Measurements from ENCODE around the gene CHRNB1.

Gene CHRNB1

DNA sequence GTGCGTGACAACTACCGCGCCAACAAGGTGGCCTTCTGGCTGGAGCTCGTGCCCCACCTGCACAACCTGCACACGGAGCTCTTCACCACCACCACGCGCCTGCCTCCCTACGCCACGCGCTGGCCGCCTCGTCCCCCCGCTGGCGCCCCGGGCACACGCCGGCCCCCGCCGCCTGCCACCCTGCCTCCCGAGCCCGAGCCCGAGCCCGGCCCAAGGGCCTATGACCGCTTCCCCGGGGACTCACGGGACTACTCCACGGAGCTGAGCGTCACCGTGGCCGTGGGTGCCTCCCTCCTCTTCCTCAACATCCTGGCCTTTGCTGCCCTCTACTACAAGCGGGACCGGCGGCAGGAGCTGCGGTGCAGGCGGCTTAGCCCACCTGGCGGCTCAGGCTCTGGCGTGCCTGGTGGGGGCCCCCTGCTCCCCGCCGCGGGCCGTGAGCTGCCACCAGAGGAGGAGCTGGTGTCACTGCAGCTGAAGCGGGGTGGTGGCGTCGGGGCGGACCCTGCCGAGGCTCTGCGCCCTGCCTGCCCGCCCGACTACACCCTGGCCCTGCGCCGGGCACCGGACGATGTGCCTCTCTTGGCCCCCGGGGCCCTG is 27.7 kb upstream of the CHRNB1 start:
- Histone ChIP-seq H3K4me2 (ENCODE audit: low read length) (no peak overlapping the region), H3K9ac (ENCODE audit: low read depth, low read length) (no peak overlapping the region), H3K36me3 (ENCODE audit: insufficient read depth, low read length) (peaks cover 5% of the 10 kb centered on the region), H3K27me3 (ENCODE audit: control insufficient read depth, insufficient read depth, low read length) (no peaks in the 10 kb centered on the region), H3K4me3 (ENCODE audit: low read length) (no peak overlapping the region), H3K9me3 (replicated peaks; ENCODE audit: low read length) (no peaks in the 10 kb centered on the region), H3K4me1 (ENCODE audit: control insufficient read depth, insufficient read depth, low read length) (peaks cover 11% of the 10 kb centered on the region)

DNA sequence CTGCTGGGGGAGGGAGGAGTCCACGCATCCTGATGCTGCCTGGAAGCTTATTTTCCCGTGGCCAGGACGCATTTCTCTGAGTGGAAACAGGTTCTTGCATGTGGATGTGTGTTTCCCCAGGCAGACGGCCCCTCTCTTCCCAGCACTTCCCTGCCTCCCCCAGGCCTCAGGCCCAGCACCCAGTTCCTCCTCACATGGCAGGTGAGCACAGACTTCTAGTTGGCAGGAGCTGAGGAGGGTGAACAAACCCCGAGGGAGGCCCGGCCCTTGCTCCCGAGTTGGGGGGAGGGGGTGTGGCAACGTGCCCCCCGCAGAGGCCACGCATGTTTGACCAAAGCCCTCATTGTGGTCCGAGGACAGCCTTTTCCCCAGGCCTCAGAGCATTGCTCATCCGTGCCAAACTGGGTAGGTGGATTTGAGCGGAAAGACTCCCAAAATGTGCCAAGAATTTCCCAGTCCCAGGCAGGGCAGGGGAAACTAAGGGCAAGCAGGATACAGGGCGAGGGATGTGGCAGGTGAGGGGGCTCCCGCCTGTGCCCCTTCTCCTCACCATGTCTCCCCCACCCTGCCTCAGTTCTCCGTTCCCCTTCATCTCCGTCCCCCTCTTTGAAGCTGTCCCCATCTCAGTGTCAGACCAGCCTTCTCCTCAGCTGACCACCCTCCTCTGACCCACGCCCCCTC is 26.2 kb upstream of the CHRNB1 start:
- Histone ChIP-seq H3K4me2 (ENCODE audit: low read length) (no peak overlapping the region), H3K9ac (ENCODE audit: low read depth, low read length) (no peak overlapping the region), H3K36me3 (ENCODE audit: insufficient read depth, low read length) (peaks cover 5% of the 10 kb centered on the region), H3K4me3 (ENCODE audit: low read length) (no peak overlapping the region), H3K9me3 (replicated peaks; ENCODE audit: low read length) (no peaks in the 10 kb centered on the region), H3K4me1 (ENCODE audit: control insufficient read depth, insufficient read depth, low read length) (peaks cover 2% of the 10 kb centered on the region), H3K27me3 (ENCODE audit: control insufficient read depth, insufficient read depth, low read length) (no peaks in the 10 kb centered on the region)

DNA sequence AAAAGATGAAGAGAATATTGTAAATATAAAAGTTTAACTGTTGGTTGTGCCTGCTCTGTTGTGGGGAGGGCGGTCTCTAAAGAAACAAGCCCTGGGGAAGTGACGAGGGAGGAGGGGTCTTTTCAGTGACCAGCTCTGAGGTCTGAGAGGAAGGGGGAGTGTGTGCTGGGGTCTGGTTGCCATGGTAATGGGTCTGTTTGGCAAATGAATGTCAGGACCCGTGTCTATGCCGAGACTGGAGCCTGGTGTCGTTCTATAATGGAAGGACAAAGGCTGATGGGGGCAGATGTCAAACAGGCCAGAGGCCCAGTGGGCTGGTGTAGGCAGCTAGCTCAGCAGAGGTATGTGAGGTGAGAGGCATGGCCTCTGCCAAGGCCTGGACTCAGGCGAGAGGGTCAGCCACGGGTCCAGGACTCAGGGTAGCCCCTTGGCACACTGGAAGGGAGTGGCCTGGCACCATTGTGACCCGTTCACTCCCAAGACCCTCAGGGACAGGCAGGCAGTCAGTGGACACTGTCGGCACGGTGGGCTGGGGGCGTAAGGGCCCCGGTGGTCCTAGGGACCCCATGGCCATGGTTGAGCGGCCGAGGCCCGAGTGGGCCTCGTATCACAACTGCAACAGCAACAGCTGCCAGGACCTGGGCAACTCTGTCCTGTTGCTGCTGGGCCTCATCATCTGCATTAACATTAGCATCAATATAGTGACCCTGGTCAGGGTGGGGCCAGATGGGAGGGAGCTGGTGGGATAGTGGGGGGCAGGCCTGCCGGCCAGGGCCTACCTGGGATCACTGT is 24.8 kb upstream of the CHRNB1 start, which contains the start of gene SPEM1:
TSS of gene SPEM1 (plus strand) at position 506 of the 792 bp plus-strand sequence. CDS start at position 567, 61 bp downstream.
- no peak within 1 kb of the TSS for H3K9ac ChIP-seq (ENCODE audit: low read depth, low read length)

DNA sequence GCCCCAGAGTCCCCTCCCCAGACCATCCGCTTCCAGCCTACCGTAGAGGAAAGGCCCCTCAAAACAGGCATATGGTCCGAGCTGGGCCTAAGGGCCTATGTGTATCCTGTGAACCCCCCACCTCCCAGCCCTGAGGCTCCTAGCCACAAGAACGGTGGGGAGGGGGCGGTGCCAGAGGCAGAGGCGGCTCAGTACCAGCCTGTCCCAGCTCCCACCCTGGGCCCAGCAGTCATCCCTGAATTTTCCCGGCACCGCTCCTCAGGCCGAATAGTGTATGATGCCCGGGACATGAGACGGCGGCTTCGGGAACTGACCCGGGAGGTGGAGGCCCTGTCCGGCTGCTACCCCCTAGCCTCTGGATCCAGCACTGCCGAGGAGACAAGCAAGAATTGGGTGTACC is 23.7 kb upstream of the CHRNB1 start:
- no peak overlapping the region for H3K4me3 ChIP-seq (ENCODE audit: low read length)
- H3K4me1 ChIP-seq (ENCODE audit: control insufficient read depth, insufficient read depth, low read length), result no peaks in the 10 kb centered on the region

More for the DNA sequence above, 24.8 kb upstream of the CHRNB1 start, which contains the start of gene SPEM1:
- Histone ChIP-seq H3K36me3 (ENCODE audit: insufficient read depth, low read length) (peaks cover 5% of the 10 kb centered on the region), H3K4me3 (ENCODE audit: low read length) (no peak within 1 kb of the TSS), H3K27me3 (ENCODE audit: control insufficient read depth, insufficient read depth, low read length) (peaks cover 3% of the 10 kb centered on the region), H3K4me1 (ENCODE audit: control insufficient read depth, insufficient read depth, low read length) (no peaks in the 10 kb centered on the region), H3K9me3 (replicated peaks; ENCODE audit: low read length) (no peaks in the 10 kb centered on the region), H3K4me2 (ENCODE audit: low read length) (no peak within 1 kb of the TSS)

DNA sequence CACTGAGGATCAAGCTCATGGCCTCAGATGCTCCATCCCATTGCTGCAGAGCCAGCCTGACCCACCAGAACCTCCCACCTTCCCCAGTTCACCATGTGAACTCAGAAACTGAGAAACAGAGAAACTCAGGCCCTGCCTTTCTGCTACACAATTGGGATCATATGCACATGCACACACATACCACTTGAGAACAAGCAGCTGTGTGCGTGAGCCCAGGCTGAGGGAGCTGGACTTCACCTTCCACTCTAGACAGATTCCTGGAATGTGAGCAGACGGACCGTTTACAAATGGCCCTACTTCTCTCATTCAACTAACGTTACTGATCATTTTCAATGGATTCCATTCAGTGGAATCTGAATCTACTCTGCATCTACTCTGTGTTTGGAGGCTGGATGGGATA is 21.2 kb upstream of the CHRNB1 start:
- H3K4me1 ChIP-seq (ENCODE audit: control insufficient read depth, insufficient read depth, low read length), result no peaks in the 10 kb centered on the region
- H3K9ac ChIP-seq (ENCODE audit: low read depth, low read length), result no peak overlapping the region
- H3K9me3 ChIP-seq (replicated peaks; ENCODE audit: low read length), result no peaks in the 10 kb centered on the region
- peaks cover 6% of the 10 kb centered on the region for H3K27me3 ChIP-seq (ENCODE audit: control insufficient read depth, insufficient read depth, low read length)
- no peak overlapping the region for H3K4me3 ChIP-seq (ENCODE audit: low read length)
- H3K36me3 ChIP-seq (ENCODE audit: insufficient read depth, low read length), result no peaks in the 10 kb centered on the region
- H3K4me2 ChIP-seq (ENCODE audit: low read length), result no peak overlapping the region

More for the DNA sequence above, 23.7 kb upstream of the CHRNB1 start:
- H3K9me3 ChIP-seq (replicated peaks; ENCODE audit: low read length), result no peaks in the 10 kb centered on the region
- H3K36me3 ChIP-seq (ENCODE audit: insufficient read depth, low read length), result no peaks in the 10 kb centered on the region
- peaks cover 6% of the 10 kb centered on the region for H3K27me3 ChIP-seq (ENCODE audit: control insufficient read depth, insufficient read depth, low read length)
- no peak overlapping the region for H3K4me2 ChIP-seq (ENCODE audit: low read length)
- no peak overlapping the region for H3K9ac ChIP-seq (ENCODE audit: low read depth, low read length)

DNA sequence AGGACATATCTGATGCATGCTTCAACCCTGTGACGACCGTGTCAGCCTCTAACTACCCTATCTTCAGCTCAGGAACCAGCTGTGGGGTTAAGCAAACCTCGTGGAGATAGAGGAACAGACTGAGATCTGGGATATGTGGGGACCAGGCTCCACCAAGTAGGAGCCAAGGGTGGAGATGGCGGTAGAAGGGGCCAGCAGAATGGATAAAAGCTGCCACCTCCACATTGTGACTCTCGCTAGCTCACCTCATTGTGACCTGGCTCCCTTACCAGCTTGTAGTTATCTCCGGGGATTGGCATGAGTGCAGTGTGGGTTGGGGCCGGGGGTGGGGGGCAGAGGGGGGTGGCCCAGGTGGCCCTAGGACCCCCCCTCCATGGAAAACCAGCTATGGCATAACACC is 19.5 kb upstream of the CHRNB1 start, which contains the start of gene SPEM2:
TSS of gene SPEM2 (plus strand) at position 301 of the 400 bp plus-strand sequence. CDS start at position 374, 73 bp downstream.
- H3K27me3 ChIP-seq (ENCODE audit: control insufficient read depth, insufficient read depth, low read length), result peaks cover 6% of the 10 kb centered on the region
- no peak within 1 kb of the TSS for H3K4me3 ChIP-seq (ENCODE audit: low read length)
- H3K9ac ChIP-seq (ENCODE audit: low read depth, low read length), result no peak within 1 kb of the TSS
- H3K36me3 ChIP-seq (ENCODE audit: insufficient read depth, low read length), result no peaks in the 10 kb centered on the region
- no peaks in the 10 kb centered on the region for H3K4me1 ChIP-seq (ENCODE audit: control insufficient read depth, insufficient read depth, low read length)
- H3K9me3 ChIP-seq (replicated peaks; ENCODE audit: low read length), result no peaks in the 10 kb centered on the region
- no peak within 1 kb of the TSS for H3K4me2 ChIP-seq (ENCODE audit: low read length)

DNA sequence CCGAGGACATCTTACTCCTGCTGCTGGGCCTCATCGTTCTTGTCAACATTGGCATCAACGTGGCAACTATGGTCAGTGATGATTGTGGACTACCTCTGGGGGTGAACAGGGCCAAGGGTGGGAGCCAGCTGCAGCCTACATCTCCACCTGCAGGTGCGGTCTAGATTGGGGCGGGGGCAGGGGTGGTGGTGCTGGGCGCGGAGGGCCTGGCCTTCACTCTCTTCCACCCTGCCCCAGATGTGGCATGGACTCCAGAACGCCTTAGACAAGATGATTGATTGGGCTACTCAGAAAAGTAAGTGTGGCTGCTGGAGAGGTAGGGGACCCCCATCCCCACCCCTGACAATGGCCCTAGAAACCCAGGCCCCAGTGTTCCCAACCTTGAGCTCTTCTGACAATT is 19.1 kb upstream of the CHRNB1 start:
- no peaks in the 10 kb centered on the region for H3K9me3 ChIP-seq (replicated peaks; ENCODE audit: low read length)
- H3K27me3 ChIP-seq (ENCODE audit: control insufficient read depth, insufficient read depth, low read length), result peaks cover 6% of the 10 kb centered on the region
- H3K4me3 ChIP-seq (ENCODE audit: low read length), result no peak overlapping the region
- no peak overlapping the region for H3K4me2 ChIP-seq (ENCODE audit: low read length)
- no peaks in the 10 kb centered on the region for H3K4me1 ChIP-seq (ENCODE audit: control insufficient read depth, insufficient read depth, low read length)
- H3K36me3 ChIP-seq (ENCODE audit: insufficient read depth, low read length), result no peaks in the 10 kb centered on the region
- H3K9ac ChIP-seq (ENCODE audit: low read depth, low read length), result no peak overlapping the region

DNA sequence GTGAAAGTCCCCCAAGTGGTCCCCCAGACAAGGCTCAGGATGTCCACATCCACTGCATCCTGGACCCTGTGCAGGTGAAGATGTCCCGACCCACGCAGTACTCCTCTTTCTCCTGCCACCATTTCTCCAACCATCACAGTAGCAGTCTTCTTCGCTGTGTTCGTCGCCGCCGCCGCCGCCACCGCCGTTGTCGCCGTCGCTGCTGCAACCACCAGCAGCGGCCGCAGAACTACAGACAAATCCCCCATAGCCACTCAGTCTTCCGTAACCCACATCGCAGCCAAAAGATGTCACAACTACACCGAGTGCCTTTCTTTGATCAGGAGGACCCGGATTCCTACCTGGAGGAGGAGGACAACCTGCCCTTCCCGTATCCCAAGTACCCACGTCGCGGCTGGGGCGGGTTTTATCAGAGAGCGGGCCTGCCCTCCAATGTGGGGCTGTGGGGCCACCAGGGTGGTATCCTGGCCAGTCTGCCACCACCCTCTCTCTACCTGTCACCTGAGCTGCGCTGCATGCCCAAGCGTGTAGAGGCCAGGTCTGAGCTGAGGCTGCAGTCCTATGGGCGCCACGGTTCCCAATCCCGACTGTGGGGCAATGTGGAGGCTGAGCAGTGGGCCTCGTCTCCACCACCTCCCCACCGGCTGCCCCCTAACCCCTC is 18.5 kb upstream of the CHRNB1 start:
- Histone ChIP-seq H3K9ac (ENCODE audit: low read depth, low read length) (no peak overlapping the region), H3K4me3 (ENCODE audit: low read length) (no peak overlapping the region), H3K4me1 (ENCODE audit: control insufficient read depth, insufficient read depth, low read length) (no peaks in the 10 kb centered on the region), H3K36me3 (ENCODE audit: insufficient read depth, low read length) (no peaks in the 10 kb centered on the region), H3K9me3 (replicated peaks; ENCODE audit: low read length) (no peaks in the 10 kb centered on the region), H3K27me3 (ENCODE audit: control insufficient read depth, insufficient read depth, low read length) (peaks cover 6% of the 10 kb centered on the region), H3K4me2 (ENCODE audit: low read length) (no peak overlapping the region)

DNA sequence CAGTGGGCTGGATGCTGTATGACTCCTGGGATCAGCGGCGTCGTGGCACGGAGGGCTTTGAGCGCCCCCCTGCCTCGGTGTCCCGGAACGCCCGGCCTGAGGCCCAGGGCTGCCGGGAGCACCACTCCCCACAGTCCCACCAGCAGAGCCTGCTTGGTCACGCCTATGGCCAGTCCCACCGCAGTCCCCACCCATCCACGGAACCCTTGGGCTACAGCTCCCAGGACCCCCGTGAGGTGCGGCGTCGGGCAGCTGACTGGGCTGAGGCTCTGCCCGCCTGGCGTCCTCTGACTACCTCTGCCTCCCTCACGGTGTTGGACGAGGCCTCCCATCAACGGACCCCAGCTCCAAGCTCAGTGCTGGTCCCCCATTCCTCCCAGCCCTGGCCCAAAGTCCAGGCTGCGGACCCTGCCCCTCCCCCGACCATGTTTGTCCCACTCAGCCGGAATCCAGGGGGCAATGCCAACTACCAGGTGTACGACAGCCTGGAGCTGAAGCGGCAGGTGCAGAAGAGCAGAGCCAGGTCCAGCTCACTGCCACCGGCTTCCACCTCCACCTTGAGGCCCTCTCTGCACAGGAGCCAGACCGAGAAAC is 17.9 kb upstream of the CHRNB1 start:
- Histone ChIP-seq H3K9ac (ENCODE audit: low read depth, low read length) (no peak overlapping the region), H3K4me1 (ENCODE audit: control insufficient read depth, insufficient read depth, low read length) (no peaks in the 10 kb centered on the region), H3K36me3 (ENCODE audit: insufficient read depth, low read length) (no peaks in the 10 kb centered on the region), H3K4me3 (ENCODE audit: low read length) (no peak overlapping the region), H3K4me2 (ENCODE audit: low read length) (no peak overlapping the region), H3K27me3 (ENCODE audit: control insufficient read depth, insufficient read depth, low read length) (peaks cover 6% of the 10 kb centered on the region), H3K9me3 (replicated peaks; ENCODE audit: low read length) (no peaks in the 10 kb centered on the region)

DNA sequence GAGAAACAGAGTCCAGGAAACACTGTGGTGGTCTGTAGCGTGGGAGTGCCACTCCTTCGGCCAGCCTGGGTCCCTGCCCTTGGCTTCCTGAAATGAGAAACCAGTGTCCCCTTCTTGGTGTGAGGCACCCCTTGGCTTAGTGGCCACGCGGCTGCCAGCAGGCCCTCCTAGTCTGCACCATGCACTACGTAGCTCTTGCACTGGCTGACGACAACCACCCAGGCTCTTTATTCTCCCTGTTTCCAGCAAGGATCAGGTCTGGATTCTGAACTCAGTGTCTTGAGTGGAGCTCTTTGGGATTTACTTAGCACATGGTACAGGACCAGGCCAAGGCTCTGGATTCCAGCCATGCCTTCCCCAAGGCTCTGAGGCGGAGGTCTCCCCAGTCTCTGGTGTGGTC is 17.3 kb upstream of the CHRNB1 start:
- Histone ChIP-seq H3K27me3 (ENCODE audit: control insufficient read depth, insufficient read depth, low read length) (peaks cover 6% of the 10 kb centered on the region), H3K4me3 (ENCODE audit: low read length) (no peak overlapping the region), H3K36me3 (ENCODE audit: insufficient read depth, low read length) (no peaks in the 10 kb centered on the region), H3K4me2 (ENCODE audit: low read length) (no peak overlapping the region), H3K9me3 (replicated peaks; ENCODE audit: low read length) (no peaks in the 10 kb centered on the region), H3K4me1 (ENCODE audit: control insufficient read depth, insufficient read depth, low read length) (no peaks in the 10 kb centered on the region), H3K9ac (ENCODE audit: low read depth, low read length) (no peak overlapping the region)

DNA sequence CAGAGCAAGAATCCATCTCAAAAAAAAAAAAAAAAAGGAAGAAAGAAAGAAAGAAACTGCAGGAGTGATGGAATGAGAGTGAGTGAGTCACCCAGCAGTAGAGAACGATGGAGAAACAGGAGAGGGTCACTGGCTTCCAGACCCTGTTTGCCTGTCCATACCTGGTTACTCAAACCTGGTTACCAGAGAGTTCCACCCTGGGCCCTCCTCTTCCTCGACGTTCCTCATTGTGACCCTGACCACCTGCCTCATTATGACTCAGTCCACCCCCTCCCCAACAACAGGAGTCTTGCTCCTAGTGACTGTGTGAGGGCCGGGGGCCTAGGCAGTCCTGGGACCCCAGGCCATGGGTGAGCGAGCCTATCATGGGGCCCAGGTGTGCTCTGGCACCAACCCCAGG is 16.3 kb upstream of the CHRNB1 start, which contains the start of gene SPEM3:
TSS of gene SPEM3 (plus strand) at position 301 of the 400 bp plus-strand sequence. CDS start at position 347, 46 bp downstream.
- Histone ChIP-seq H3K4me1 (ENCODE audit: control insufficient read depth, insufficient read depth, low read length) (no peaks in the 10 kb centered on the region), H3K9me3 (replicated peaks; ENCODE audit: low read length) (no peaks in the 10 kb centered on the region), H3K4me3 (ENCODE audit: low read length) (no peak within 1 kb of the TSS), H3K27me3 (ENCODE audit: control insufficient read depth, insufficient read depth, low read length) (peaks cover 6% of the 10 kb centered on the region), H3K4me2 (ENCODE audit: low read length) (no peak within 1 kb of the TSS), H3K9ac (ENCODE audit: low read depth, low read length) (no peak within 1 kb of the TSS), H3K36me3 (ENCODE audit: insufficient read depth, low read length) (no peaks in the 10 kb centered on the region)
